T-helper 2 cell treated with Interferon-gamma antibody and Interleukin-4, amounts not matched to agents 5 μg/mL and 100 μg/mL, for 36 hours (primary cell): Measurements from ENCODE around the gene ALG3.

Experiments used
- DNase-seq: peaks from one replicate; pipeline ENCODE4 v3.0.0; 2021; ENCODE audit warnings: low spot score
- H3K27ac Mint-ChIP-seq: one replicate; pipeline ENCODE4 v1.8.0; 2021; ENCODE audit warnings: mild to moderate bottlenecking, mixed read lengths
- H3K27me3 Mint-ChIP-seq: one replicate; pipeline ENCODE4 v1.8.0; 2021; ENCODE audit warnings: low read depth, mixed read lengths
- H3K36me3 Mint-ChIP-seq: one replicate; pipeline ENCODE4 v1.8.0; 2021; ENCODE audit warnings: low read depth, mixed read lengths
- H3K4me1 Mint-ChIP-seq: one replicate; pipeline ENCODE4 v1.8.0; 2021; ENCODE audit warnings: low read depth, mixed read lengths
- H3K4me3 Mint-ChIP-seq: one replicate; pipeline ENCODE4 v1.8.0; 2022; ENCODE audit warnings: mild to moderate bottlenecking, moderate library complexity, mixed read lengths
- H3K9me3 Mint-ChIP-seq: one replicate; pipeline ENCODE4 v1.8.0; 2021; ENCODE audit warnings: mixed read lengths

Gene ALG3

GRCh38 chr3:184248454-184249411 lies at the start of gene ALG3:
TSS of gene ALG3 (minus strand) at chr3:184248962. CDS start at chr3:184248940, 22 bp downstream.
- no peaks in the 10 kb centered on the region for H3K27me3 Mint-ChIP-seq
- peak; percentile 84 for DNase-seq
- H3K4me3 Mint-ChIP-seq = peak within 1 kb of the TSS; percentile 96
- peaks cover 11% of the 10 kb centered on the region for H3K36me3 Mint-ChIP-seq
- H3K9me3 Mint-ChIP-seq = no peaks in the 10 kb centered on the region
- H3K27ac Mint-ChIP-seq = peak within 1 kb of the TSS; percentile 97
- peaks cover 12% of the 10 kb centered on the region for H3K4me1 Mint-ChIP-seq

- Mint-ChIP-seq H3K4me3 (no peak overlapping the region), H3K4me1 (peaks cover 22% of the 10 kb centered on the region), H3K27ac (no peak overlapping the region), H3K36me3 (peaks cover 20% of the 10 kb centered on the region), H3K27me3 (peaks cover 4% of the 10 kb centered on the region), H3K9me3 (no peaks in the 10 kb centered on the region)
- no peak for DNase-seq
These were observed 47.9 kb upstream of the ALG3 start for GRCh38 chr3:184296616-184297015.

- H3K9me3 Mint-ChIP-seq = no peaks in the 10 kb centered on the region
- peaks cover 17% of the 10 kb centered on the region for H3K4me1 Mint-ChIP-seq
- no peak for DNase-seq
- H3K27ac Mint-ChIP-seq = no peak overlapping the region
- peaks cover 13% of the 10 kb centered on the region for H3K36me3 Mint-ChIP-seq
- peaks cover 4% of the 10 kb centered on the region for H3K27me3 Mint-ChIP-seq
- peak overlapping the region; percentile 18 for H3K4me3 Mint-ChIP-seq
These were observed 47.0 kb upstream of the ALG3 start for GRCh38 chr3:184295771-184296170.

DNA sequence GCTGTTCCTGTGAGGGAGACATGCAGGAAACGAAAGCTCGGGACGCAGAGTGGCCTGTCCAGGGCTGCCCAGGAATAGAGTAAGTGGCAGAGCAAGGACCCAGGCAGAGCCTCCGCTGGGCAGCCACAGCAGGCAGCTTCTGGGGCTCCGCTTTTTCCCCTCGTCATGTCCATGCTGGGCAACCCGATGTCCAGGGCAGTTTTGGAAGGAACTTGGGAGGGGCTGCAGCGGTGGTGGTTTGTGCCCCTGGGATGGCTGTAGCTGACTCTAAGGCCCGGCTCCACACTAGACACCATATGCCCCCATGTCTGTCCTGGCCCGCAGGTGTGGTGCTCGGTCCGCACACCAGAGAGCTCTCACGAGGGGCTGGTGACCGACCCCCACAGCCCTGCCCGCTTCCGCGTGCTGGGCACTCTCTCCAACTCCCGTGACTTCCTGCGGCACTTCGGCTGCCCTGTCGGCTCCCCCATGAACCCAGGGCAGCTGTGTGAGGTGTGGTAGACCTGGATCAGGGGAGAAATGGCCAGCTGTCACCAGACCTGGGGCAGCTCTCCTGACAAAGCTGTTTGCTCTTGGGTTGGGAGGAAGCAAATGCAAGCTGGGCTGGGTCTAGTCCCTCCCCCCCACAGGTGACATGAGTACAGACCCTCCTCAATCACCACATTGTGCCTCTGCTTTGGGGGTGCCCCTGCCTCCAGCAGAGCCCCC lies 43.1 kb upstream of the ALG3 start:
- H3K4me3 Mint-ChIP-seq = no peak overlapping the region
- no peaks in the 10 kb centered on the region for H3K9me3 Mint-ChIP-seq
- peaks cover 4% of the 10 kb centered on the region for H3K4me1 Mint-ChIP-seq
- no peak for DNase-seq
- H3K36me3 Mint-ChIP-seq = no peaks in the 10 kb centered on the region
- no peak overlapping the region for H3K27ac Mint-ChIP-seq
- peaks cover 4% of the 10 kb centered on the region for H3K27me3 Mint-ChIP-seq

GRCh38 chr3:184291044-184291737 lies 42.4 kb upstream of the ALG3 start:
- H3K27ac Mint-ChIP-seq = no peak overlapping the region

GRCh38 chr3:184290331-184290730 lies 41.6 kb upstream of the ALG3 start:
- Mint-ChIP-seq H3K27ac (no peak overlapping the region), H3K4me1 (peaks cover 4% of the 10 kb centered on the region), H3K36me3 (no peaks in the 10 kb centered on the region), H3K4me3 (no peak overlapping the region), H3K9me3 (no peaks in the 10 kb centered on the region), H3K27me3 (peaks cover 4% of the 10 kb centered on the region)
- DNase-seq = no peak

More at GRCh38 chr3:184291044-184291737, 42.4 kb upstream of the ALG3 start:
- Mint-ChIP-seq H3K4me1 (peaks cover 4% of the 10 kb centered on the region), H3K9me3 (no peaks in the 10 kb centered on the region), H3K27me3 (peaks cover 4% of the 10 kb centered on the region), H3K36me3 (no peaks in the 10 kb centered on the region), H3K4me3 (no peak overlapping the region)
- DNase-seq = no peak

- no peak overlapping the region for H3K4me3 Mint-ChIP-seq
- peaks cover 4% of the 10 kb centered on the region for H3K4me1 Mint-ChIP-seq
- H3K9me3 Mint-ChIP-seq = no peaks in the 10 kb centered on the region
- H3K36me3 Mint-ChIP-seq = no peaks in the 10 kb centered on the region
- peak; percentile 44 for DNase-seq
- peak overlapping the region; percentile 36 for H3K27ac Mint-ChIP-seq
- H3K27me3 Mint-ChIP-seq = peaks cover 2% of the 10 kb centered on the region
These were observed 40.7 kb upstream of the ALG3 start for GRCh38 chr3:184289426-184289938.

DNA sequence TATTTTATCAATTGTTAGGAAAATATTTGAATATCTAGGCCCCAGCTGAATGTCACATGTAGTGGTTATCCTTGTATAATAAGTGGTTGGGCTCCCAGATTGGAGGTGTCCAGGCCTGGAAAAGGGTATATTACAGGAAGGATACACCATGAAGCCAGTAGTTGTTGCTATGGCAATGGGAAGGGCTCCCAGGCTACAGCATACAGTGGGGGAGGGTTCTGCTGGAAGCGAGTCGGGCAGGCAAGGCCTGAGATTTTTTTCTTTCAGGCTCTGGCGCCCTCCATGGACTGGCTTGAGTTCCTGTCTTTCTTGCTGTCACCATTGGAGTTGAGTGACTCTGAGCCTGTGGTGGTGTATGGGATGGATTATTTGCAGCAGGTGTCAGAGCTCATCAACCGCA lies 35.9 kb upstream of the ALG3 start:
- H3K4me1 Mint-ChIP-seq = peaks cover 4% of the 10 kb centered on the region
- peaks cover 5% of the 10 kb centered on the region for H3K27me3 Mint-ChIP-seq
- no peaks in the 10 kb centered on the region for H3K36me3 Mint-ChIP-seq
- H3K27ac Mint-ChIP-seq = no peak overlapping the region
- DNase-seq = peak; percentile 8
- H3K4me3 Mint-ChIP-seq = no peak overlapping the region
- H3K9me3 Mint-ChIP-seq = no peaks in the 10 kb centered on the region

DNA sequence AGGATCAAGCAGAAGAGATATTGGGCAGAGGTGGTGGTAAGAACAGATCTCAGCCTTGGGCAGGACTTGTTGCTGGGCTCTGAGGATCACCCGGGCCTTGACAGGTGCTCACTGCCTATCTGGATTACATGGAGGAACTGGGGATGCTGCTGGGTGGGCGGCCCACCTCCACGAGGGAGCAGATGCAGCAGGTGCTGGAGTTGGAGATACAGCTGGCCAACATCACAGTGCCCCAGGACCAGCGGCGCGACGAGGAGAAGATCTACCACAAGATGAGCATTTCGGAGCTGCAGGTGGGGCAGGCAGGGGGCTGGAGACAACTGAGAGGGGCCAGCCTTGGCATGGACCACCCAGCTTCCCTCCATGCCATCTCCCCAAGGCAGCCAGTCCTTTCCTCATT lies 34.9 kb upstream of the ALG3 start:
- Mint-ChIP-seq H3K27ac (no peak overlapping the region), H3K4me3 (no peak overlapping the region), H3K36me3 (no peaks in the 10 kb centered on the region), H3K4me1 (no peaks in the 10 kb centered on the region), H3K9me3 (no peaks in the 10 kb centered on the region), H3K27me3 (peaks cover 10% of the 10 kb centered on the region)
- DNase-seq = no peak

DNA sequence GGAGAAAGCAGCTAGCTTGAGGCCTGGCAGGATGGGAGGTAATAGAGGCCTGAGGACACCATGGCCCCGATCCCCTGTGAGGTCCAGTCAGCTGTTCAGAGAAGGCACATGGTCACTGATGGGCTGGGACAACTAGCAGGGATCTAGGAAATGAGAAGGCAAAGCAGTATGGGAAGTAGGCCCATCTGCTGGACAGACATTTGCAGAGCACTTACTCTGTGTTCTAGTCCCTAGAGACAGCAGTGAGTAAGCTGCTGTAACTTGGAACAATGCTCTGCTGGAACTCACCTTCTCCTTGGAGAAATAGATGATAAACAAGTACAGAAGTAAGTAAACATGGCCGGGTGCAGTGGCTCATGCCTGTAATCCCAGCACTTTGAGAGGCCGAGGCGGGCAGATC lies 34.2 kb upstream of the ALG3 start:
- H3K36me3 Mint-ChIP-seq = no peaks in the 10 kb centered on the region
- no peaks in the 10 kb centered on the region for H3K9me3 Mint-ChIP-seq
- no peaks in the 10 kb centered on the region for H3K4me1 Mint-ChIP-seq
- no peak for DNase-seq
- no peak overlapping the region for H3K4me3 Mint-ChIP-seq
- no peak overlapping the region for H3K27ac Mint-ChIP-seq
- H3K27me3 Mint-ChIP-seq = peaks cover 11% of the 10 kb centered on the region

GRCh38 chr3:184277366-184277765 lies 28.6 kb upstream of the ALG3 start:
- no peak for DNase-seq
- Mint-ChIP-seq H3K27ac (no peak overlapping the region), H3K9me3 (no peaks in the 10 kb centered on the region), H3K4me1 (no peaks in the 10 kb centered on the region), H3K4me3 (no peak overlapping the region), H3K27me3 (peaks cover 45% of the 10 kb centered on the region), H3K36me3 (no peaks in the 10 kb centered on the region)

GRCh38 chr3:184275961-184276910 lies 27.5 kb upstream of the ALG3 start, which contains the start of gene ECE2:
TSS of gene ECE2 (plus strand) at chr3:184276022. CDS start at chr3:184276154, 132 bp downstream.
- Mint-ChIP-seq H3K4me1 (no peaks in the 10 kb centered on the region), H3K27ac (no peak within 1 kb of the TSS), H3K27me3 (peaks cover 52% of the 10 kb centered on the region), H3K9me3 (no peaks in the 10 kb centered on the region), H3K4me3 (no peak within 1 kb of the TSS), H3K36me3 (no peaks in the 10 kb centered on the region)
- DNase-seq = no peak

DNA sequence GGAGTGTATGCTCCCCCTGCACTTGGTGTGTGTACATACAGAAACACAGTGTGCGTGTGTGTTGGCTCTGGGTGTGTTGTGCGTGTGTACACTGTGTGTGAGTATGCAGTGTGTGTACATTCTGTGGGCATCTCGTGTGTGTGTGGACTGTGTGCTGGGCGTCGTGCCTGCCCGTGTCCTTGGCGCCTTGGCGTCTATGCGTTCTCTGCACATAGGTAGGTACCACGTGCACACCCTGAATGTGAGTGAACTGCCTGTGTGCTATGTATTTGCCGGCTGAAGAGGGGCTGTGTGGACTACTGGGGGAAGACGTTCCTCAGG lies 26.6 kb upstream of the ALG3 start:
- Mint-ChIP-seq H3K36me3 (no peaks in the 10 kb centered on the region), H3K27ac (no peak overlapping the region), H3K4me3 (no peak overlapping the region), H3K27me3 (peaks cover 51% of the 10 kb centered on the region), H3K4me1 (no peaks in the 10 kb centered on the region), H3K9me3 (no peaks in the 10 kb centered on the region)
- DNase-seq = no peak
